Measurements from ENCODE around the gene CAPN11.

GRCh38 chr6:44214307-44214706 lies 55.7 kb downstream of the CAPN11 start:
- no peak for TF ChIP-seq HNF4G (IDR thresholded peaks at IDR 0.05)
- no peak for TF ChIP-seq CTCF (IDR thresholded peaks at IDR 0.05; ENCODE audit: low read depth, low read length, missing input control)
- TF ChIP-seq ZBTB33 (IDR thresholded peaks at IDR 0.05) = no peak
- no peak for TF ChIP-seq TAF1 (conservative IDR thresholded peaks at IDR 0.05)
- no peak for TF ChIP-seq FOXA1 (IDR thresholded peaks at IDR 0.05)
- TF ChIP-seq YY1 (IDR thresholded peaks at IDR 0.05) = no peak
- TF ChIP-seq ATF3 (IDR thresholded peaks at IDR 0.05) = no peak

Measured in liver (tissue), 3 donors.